Measurements from ENCODE around the gene POLR1A. TPM values are rescaled to one million over a fixed set of nuclear protein-coding genes. Genes with fewer than 3 reads are reported as not detected.

Gene POLR1A
- total RNA-seq, 1 donor from 2014 or later: 32.6 TPM

- H3K27ac Mint-ChIP-seq (ENCODE audit: unreplicated experiment): peak overlapping the region; percentile 94
- TF ChIP-seq CTCF (IDR thresholded peaks at IDR 0.05): no peak
- no peaks in the 10 kb centered on the region for H3K27me3 Mint-ChIP-seq (ENCODE audit: low read depth)
- peaks cover 37% of the 10 kb centered on the region for H3K4me1 Mint-ChIP-seq (ENCODE audit: low read depth)
- H3K4me3 Mint-ChIP-seq (ENCODE audit: unreplicated experiment): no peak overlapping the region
- H3K36me3 Mint-ChIP-seq (ENCODE audit: low read depth): peaks cover 40% of the 10 kb centered on the region
- peak; percentile 55 for DNase-seq (ENCODE audit: low spot score)
- H3K9me3 Mint-ChIP-seq (ENCODE audit: low read depth): no peaks in the 10 kb centered on the region
Measured at GRCh38 chr2:86037795-86038192, 67.9 kb downstream of the POLR1A start.

- H3K27ac Mint-ChIP-seq (ENCODE audit: unreplicated experiment): peak overlapping the region; percentile 94
- no peak overlapping the region for H3K4me3 Mint-ChIP-seq (ENCODE audit: unreplicated experiment)
- H3K36me3 Mint-ChIP-seq (ENCODE audit: low read depth): peaks cover 39% of the 10 kb centered on the region
- DNase-seq (ENCODE audit: low spot score): peak; percentile 47
- peaks cover 37% of the 10 kb centered on the region for H3K4me1 Mint-ChIP-seq (ENCODE audit: low read depth)
- no peaks in the 10 kb centered on the region for H3K9me3 Mint-ChIP-seq (ENCODE audit: low read depth)
- TF ChIP-seq CTCF (IDR thresholded peaks at IDR 0.05): no peak
- no peaks in the 10 kb centered on the region for H3K27me3 Mint-ChIP-seq (ENCODE audit: low read depth)
Measured at GRCh38 chr2:86037141-86037794, 68.4 kb downstream of the POLR1A start.

- Mint-ChIP-seq H3K27me3 (ENCODE audit: low read depth) (no peaks in the 10 kb centered on the region), H3K4me3 (ENCODE audit: unreplicated experiment) (no peak overlapping the region), H3K4me1 (ENCODE audit: low read depth) (peaks cover 37% of the 10 kb centered on the region), H3K27ac (ENCODE audit: unreplicated experiment) (peak overlapping the region; percentile 94), H3K9me3 (ENCODE audit: low read depth) (no peaks in the 10 kb centered on the region), H3K36me3 (ENCODE audit: low read depth) (peaks cover 38% of the 10 kb centered on the region)
- TF ChIP-seq CTCF (IDR thresholded peaks at IDR 0.05): no peak
- DNase-seq (ENCODE audit: low spot score): peak; percentile 73
Measured at GRCh38 chr2:86036669-86037138, 69.0 kb downstream of the POLR1A start.

- Mint-ChIP-seq H3K27me3 (ENCODE audit: low read depth) (no peaks in the 10 kb centered on the region), H3K36me3 (ENCODE audit: low read depth) (peaks cover 39% of the 10 kb centered on the region), H3K27ac (ENCODE audit: unreplicated experiment) (peak overlapping the region; percentile 94), H3K4me1 (ENCODE audit: low read depth) (peaks cover 37% of the 10 kb centered on the region), H3K9me3 (ENCODE audit: low read depth) (no peaks in the 10 kb centered on the region), H3K4me3 (ENCODE audit: unreplicated experiment) (no peak overlapping the region)
- TF ChIP-seq CTCF (IDR thresholded peaks at IDR 0.05): peak; percentile 57
- DNase-seq (ENCODE audit: low spot score): peak; percentile 86
Measured at GRCh38 chr2:86035883-86036668, 69.6 kb downstream of the POLR1A start.

- DNase-seq (ENCODE audit: low spot score): peak; percentile 65
- Mint-ChIP-seq H3K9me3 (ENCODE audit: low read depth) (no peaks in the 10 kb centered on the region), H3K36me3 (ENCODE audit: low read depth) (peaks cover 39% of the 10 kb centered on the region), H3K4me3 (ENCODE audit: unreplicated experiment) (no peak overlapping the region), H3K27ac (ENCODE audit: unreplicated experiment) (peak overlapping the region; percentile 94), H3K27me3 (ENCODE audit: low read depth) (no peaks in the 10 kb centered on the region), H3K4me1 (ENCODE audit: low read depth) (peaks cover 37% of the 10 kb centered on the region)
- no peak for TF ChIP-seq CTCF (IDR thresholded peaks at IDR 0.05)
Measured at GRCh38 chr2:86035376-86035882, 70.3 kb downstream of the POLR1A start.

Data from chondrocyte (in vitro differentiated cells).